Upper lobe of left lung (tissue), 6 donors: ENCODE results near the gene TMEM171. TPM values are rescaled to one million over a fixed set of nuclear protein-coding genes. Genes with fewer than 3 reads are reported as not detected.

Source experiments
- ATAC-seq, 2 donors: fragments of 200-7000 bp; cut with Tn5 transposase; one replicate each; pipeline ENCODE4 v1.9.1; 2022; ENCODE audit warnings: mild to moderate bottlenecking in 2 of 2, moderate library complexity in 2 of 2; ENCODE audit not compliant: low FRiP score in 2 of 2
- DNase-seq, 2 donors: peaks; one replicate each; pipeline ENCODE4 v3.0.0-alpha.2; 2019 to 2020
- H3K27ac ChIP-seq, 4 donors: fragments of 200-600 bp; sonication (generic); one replicate each; pipeline ENCODE4 v1.5.1; 2016 to 2019
- H3K27me3 ChIP-seq, 4 donors: fragments of 200-600 bp; sonication (generic); one replicate each; pipeline ENCODE4 v1.5.1; 2017 to 2019
- H3K36me3 ChIP-seq, 4 donors: fragments of 200-600 bp; sonication (generic); one replicate each; pipeline ENCODE4 v1.5.1; 2016 to 2019
- H3K4me1 ChIP-seq, 4 donors: fragments of 200-600 bp; sonication (generic); one replicate each; pipeline ENCODE4 v1.5.1; 2018 to 2019
- H3K4me3 ChIP-seq, 4 donors: fragments of 200-600 bp; sonication (generic); one replicate each; pipeline ENCODE4 v1.5.1; 2017 to 2019; ENCODE audit warnings: mild to moderate bottlenecking in 2 of 4, moderate library complexity in 1 of 4
- H3K9me3 ChIP-seq, 4 donors: fragments of 200-600 bp; sonication (generic); one replicate each; pipeline ENCODE4 v1.5.1; 2018 to 2019
- EP300 ChIP-seq, 4 donors: sonication (generic); formaldehyde crosslinking; IDR thresholded peaks; one replicate each; pipeline ENCODE4 v1.5.1; 2017; ENCODE audit warnings: antibody characterized with exemption in 4 of 4, control low read depth in 2 of 4
- POLR2A ChIP-seq, 4 donors: fragments of 450-650 bp; IDR thresholded peaks; one replicate each; pipeline ENCODE4 v1.5.1; 2016 to 2017; ENCODE audit warnings: antibody characterized with exemption in 4 of 4, mild to moderate bottlenecking in 2 of 4
- POLR2AphosphoS5 ChIP-seq, 2 donors: sonication (generic); formaldehyde crosslinking; IDR thresholded peaks; one replicate each; pipeline ENCODE4 v1.5.1; 2017; ENCODE audit warnings: antibody characterized with exemption in 2 of 2
- WGBS, 2 donors: methylation state at CpG; one replicate each; pipeline ENCODE4 v1.1.5; 2017 to 2018; 5-methylcytosine and 5-hydroxymethylcytosine counted together
- total RNA-seq, 6 donors: library from RNA; depleted of rRNA in 4 of 6; stranded (reverse); fragments of >200 nt in 4 of 6; gene quantifications; one replicate each; pipeline versions ENCODE4 v1.1.0 to v1.2.1, GENCODE V29; 2016 to 2021
- TF ChIP-seq, protein P1 (sequence below), 6 experiments: fragments of 450-650 bp in 4 of 6; fragments of 200-600 bp in 2 of 6; sonication (generic) in 2 of 6; IDR thresholded peaks; one replicate each; pipeline ENCODE4 v1.5.1; 2016 to 2019; ENCODE audit warnings: antibody characterized with exemption in 6 of 6
- donor health status: DM: no; HTN: no; CAD: no; lungs with moderate emphysema.
- donor health status: DM: no; HTN: yes; CAD: no; lungs with severe emphysema.

Gene TMEM171, protein sequence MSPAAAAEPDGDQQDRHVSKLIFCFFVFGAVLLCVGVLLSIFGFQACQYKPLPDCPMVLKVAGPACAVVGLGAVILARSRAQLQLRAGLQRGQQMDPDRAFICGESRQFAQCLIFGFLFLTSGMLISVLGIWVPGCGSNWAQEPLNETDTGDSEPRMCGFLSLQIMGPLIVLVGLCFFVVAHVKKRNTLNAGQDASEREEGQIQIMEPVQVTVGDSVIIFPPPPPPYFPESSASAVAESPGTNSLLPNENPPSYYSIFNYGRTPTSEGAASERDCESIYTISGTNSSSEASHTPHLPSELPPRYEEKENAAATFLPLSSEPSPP
- total RNA-seq: under 1 TPM in 2 of 6 donors, not detected in 4; 0.34 to 0.57 TPM

- TF ChIP-seq POLR2AphosphoS5 (IDR thresholded peaks at IDR 0.05): no peak
- no peak for TF ChIP-seq EP300 (IDR thresholded peaks at IDR 0.05)
- no peak for TF ChIP-seq POLR2A (IDR thresholded peaks at IDR 0.05)
- TF ChIP-seq, protein P1, sequence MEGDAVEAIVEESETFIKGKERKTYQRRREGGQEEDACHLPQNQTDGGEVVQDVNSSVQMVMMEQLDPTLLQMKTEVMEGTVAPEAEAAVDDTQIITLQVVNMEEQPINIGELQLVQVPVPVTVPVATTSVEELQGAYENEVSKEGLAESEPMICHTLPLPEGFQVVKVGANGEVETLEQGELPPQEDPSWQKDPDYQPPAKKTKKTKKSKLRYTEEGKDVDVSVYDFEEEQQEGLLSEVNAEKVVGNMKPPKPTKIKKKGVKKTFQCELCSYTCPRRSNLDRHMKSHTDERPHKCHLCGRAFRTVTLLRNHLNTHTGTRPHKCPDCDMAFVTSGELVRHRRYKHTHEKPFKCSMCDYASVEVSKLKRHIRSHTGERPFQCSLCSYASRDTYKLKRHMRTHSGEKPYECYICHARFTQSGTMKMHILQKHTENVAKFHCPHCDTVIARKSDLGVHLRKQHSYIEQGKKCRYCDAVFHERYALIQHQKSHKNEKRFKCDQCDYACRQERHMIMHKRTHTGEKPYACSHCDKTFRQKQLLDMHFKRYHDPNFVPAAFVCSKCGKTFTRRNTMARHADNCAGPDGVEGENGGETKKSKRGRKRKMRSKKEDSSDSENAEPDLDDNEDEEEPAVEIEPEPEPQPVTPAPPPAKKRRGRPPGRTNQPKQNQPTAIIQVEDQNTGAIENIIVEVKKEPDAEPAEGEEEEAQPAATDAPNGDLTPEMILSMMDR (IDR thresholded peaks at IDR 0.05): no peak
- DNase-seq (peak; percentile 46 to 91), ATAC-seq (peak; percentile 64 to 72)
- H3K27ac ChIP-seq: no peak within 1 kb of the TSS
- H3K27me3 ChIP-seq: peaks cover 0 to 14% (median 5%) of the 10 kb centered on the region in 4 donors
- H3K36me3 ChIP-seq: no peaks in the 10 kb centered on the region
- 2 to 17% methylated on average over 2 to 68 of the region's 94 CpGs for WGBS, 2 donors
- H3K4me1 ChIP-seq: peaks cover 7 to 20% (median 15%) of the 10 kb centered on the region in 4 donors
- H3K4me3 ChIP-seq: peak within 1 kb of the TSS in 3 of 4 donors; percentile 46 to 58 (median 55)
- peaks cover 0 to 4% (median 0%) of the 10 kb centered on the region in 4 donors for H3K9me3 ChIP-seq
Observed at GRCh38 chr5:73120222-73121118, at the start of gene TMEM171. TMEM171 (plus strand) TSS chr5:73120575; CDS start chr5:73123374, 2,799 bp downstream.

DNA sequence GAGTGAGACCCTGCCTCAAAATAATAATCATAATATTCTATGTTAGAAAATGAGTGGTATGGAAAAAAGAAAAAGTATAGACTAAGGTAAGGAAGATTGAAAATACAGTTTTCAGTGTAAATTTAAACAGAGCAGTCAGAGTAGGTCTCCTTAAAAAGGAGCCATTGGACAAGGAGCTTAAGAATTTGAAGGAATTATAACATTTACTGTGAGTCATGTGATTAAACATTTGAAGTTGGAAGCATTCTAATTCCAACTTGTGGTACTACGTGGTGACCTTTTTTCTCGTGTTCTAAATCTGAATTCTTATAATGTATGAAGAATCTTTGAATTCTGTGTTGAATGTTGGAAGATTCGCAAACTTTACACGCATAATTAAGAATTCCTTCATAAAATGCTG, 39.3 kb upstream of the TMEM171 start:
- no peak overlapping the region for H3K4me3 ChIP-seq
- ATAC-seq (no peak), DNase-seq (no peak)
- peaks cover 11 to 97% (median 45%) of the 10 kb centered on the region in 4 donors for H3K36me3 ChIP-seq
- H3K27ac ChIP-seq: no peak overlapping the region
- no peaks in the 10 kb centered on the region for H3K4me1 ChIP-seq
- no peaks in the 10 kb centered on the region for H3K9me3 ChIP-seq
- WGBS, 2 donors: 72 to 90% methylated on average over 4 of the region's 4 CpGs
- TF ChIP-seq EP300 (IDR thresholded peaks at IDR 0.05) (no peak), POLR2AphosphoS5 (IDR thresholded peaks at IDR 0.05) (no peak), POLR2A (IDR thresholded peaks at IDR 0.05) (no peak)
- TF ChIP-seq, protein P1 (IDR thresholded peaks at IDR 0.05): no peak
- no peaks in the 10 kb centered on the region for H3K27me3 ChIP-seq

GRCh38 chr5:73088026-73088425, 32.3 kb upstream of the TMEM171 start:
- WGBS, 2 donors: 92 to 93% methylated on average over 4 of the region's 4 CpGs
- no peaks in the 10 kb centered on the region for H3K9me3 ChIP-seq
- no peak overlapping the region for H3K4me3 ChIP-seq
- H3K36me3 ChIP-seq: peaks cover 0 to 87% (median 22%) of the 10 kb centered on the region in 4 donors
- no peak for TF ChIP-seq EP300 (IDR thresholded peaks at IDR 0.05)
- H3K4me1 ChIP-seq: no peaks in the 10 kb centered on the region
- no peaks in the 10 kb centered on the region for H3K27me3 ChIP-seq
- no peak overlapping the region for H3K27ac ChIP-seq
- ATAC-seq: no peak
- no peak for DNase-seq

GRCh38 chr5:73093943-73094342, 26.4 kb upstream of the TMEM171 start:
- DNase-seq (no peak), ATAC-seq (peak in 1 of 2 donors; percentile 46)
- Histone ChIP-seq H3K9me3 (no peaks in the 10 kb centered on the region), H3K36me3 (peaks cover 0 to 30% (median 0%) of the 10 kb centered on the region in 4 donors), H3K27me3 (no peaks in the 10 kb centered on the region), H3K4me3 (no peak overlapping the region), H3K27ac (no peak overlapping the region), H3K4me1 (no peaks in the 10 kb centered on the region)
- WGBS, 2 donors: 96% methylated on average over 7 of the region's 7 CpGs
- TF ChIP-seq EP300 (IDR thresholded peaks at IDR 0.05) (no peak), POLR2AphosphoS5 (IDR thresholded peaks at IDR 0.05) (no peak), POLR2A (IDR thresholded peaks at IDR 0.05) (no peak)
- TF ChIP-seq, protein P1 (IDR thresholded peaks at IDR 0.05): no peak

DNA sequence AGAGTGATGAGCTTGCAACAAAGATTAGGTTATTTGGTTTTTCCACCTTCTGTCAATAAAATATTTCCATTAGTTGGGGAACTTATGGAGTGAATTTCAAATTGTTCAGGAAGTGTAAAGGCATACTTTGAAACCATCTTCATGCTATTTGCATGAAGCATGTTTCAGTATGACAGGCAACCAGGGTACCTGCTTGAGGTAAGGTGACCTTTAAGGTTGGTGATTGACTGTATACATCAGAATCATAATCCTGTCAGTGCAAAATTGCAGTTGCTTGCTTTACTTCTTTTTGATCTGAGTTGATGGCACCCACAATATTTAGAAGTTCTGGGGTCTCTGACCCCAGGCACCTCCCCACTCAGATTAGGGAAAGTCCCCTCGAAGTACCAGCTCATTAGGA, 26.0 kb upstream of the TMEM171 start:
- H3K4me1 ChIP-seq: no peaks in the 10 kb centered on the region
- DNase-seq (no peak), ATAC-seq (no peak)
- H3K27ac ChIP-seq: no peak overlapping the region
- H3K9me3 ChIP-seq: no peaks in the 10 kb centered on the region
- H3K27me3 ChIP-seq: no peaks in the 10 kb centered on the region
- H3K4me3 ChIP-seq: no peak overlapping the region
- TF ChIP-seq, protein P1 (IDR thresholded peaks at IDR 0.05): no peak
- TF ChIP-seq POLR2A (IDR thresholded peaks at IDR 0.05): no peak
- 72 to 83% methylated on average over 1 of the region's 1 CpG for WGBS, 2 donors
- H3K36me3 ChIP-seq: peaks cover 0 to 29% (median 0%) of the 10 kb centered on the region in 4 donors
